Dermis microvascular lymphatic vessel endothelial cell (primary cell): ENCODE measurements around the gene NCKIPSD. TPM values are rescaled to one million over a fixed set of nuclear protein-coding genes. Genes with fewer than 3 reads are reported as not detected.

Source experiments
- DNase-seq, 2 donors: peaks; one replicate each; pipeline versions ENCODE4 v3.0.0 to v3.0.0-alpha.2; 2010; ENCODE audit warnings: low read depth in 2 of 2
- total RNA-seq: library from RNA; depleted of rRNA; stranded (reverse); fragments of >200 nt; gene quantifications from 2 replicates; pipeline ENCODE4 v1.2.1, GENCODE V29; 2014

Gene NCKIPSD
- total RNA-seq, 1 donor from 2014 or later = 4.6 TPM

- DNase-seq = no peak
Measured at GRCh38 chr3:48678566-48679380, 6.9 kb downstream of the NCKIPSD start.

DNA sequence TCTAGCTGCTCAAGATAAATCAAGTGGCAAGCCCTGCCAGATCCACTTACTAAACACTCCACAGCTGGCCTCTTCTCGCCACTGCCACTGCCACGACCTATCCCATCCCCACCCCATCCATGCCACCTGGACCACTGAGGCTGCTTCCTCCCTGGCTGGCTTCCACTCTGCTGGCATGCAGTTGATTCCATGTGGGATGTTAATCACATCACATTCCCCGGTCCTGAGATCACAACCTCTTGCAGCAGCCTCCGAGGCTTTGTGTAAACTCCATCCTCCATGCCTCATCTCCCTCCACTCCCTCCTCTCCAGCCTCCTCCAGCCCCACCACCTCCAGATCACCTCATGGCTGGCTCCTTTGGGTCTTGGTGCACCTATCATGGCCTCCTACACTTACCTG is 7.7 kb downstream of the NCKIPSD start:
- DNase-seq = no peak

DNA sequence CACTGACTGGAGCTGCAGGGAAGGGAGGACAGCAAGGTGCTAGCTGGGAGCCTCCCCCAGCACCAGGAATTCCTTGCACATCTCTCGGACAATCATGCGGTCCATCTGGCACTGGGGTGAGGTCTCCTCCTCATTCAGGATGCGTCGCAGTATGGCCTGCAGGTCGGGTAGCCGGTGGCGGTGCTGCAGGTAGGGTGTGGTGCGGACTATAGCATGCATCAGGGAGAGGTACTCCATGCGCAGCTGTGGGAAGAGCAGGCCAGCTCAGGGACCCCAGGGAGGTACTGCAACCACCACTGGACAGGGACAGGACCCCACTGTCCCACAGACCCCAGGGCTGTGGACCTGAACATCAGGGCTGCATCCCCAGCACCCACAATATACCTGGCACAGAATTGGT is 11.2 kb downstream of the NCKIPSD start:
- DNase-seq = no peak

- DNase-seq = no peak
Measured at GRCh38 chr3:48672522-48672921, 13.2 kb downstream of the NCKIPSD start.

DNA sequence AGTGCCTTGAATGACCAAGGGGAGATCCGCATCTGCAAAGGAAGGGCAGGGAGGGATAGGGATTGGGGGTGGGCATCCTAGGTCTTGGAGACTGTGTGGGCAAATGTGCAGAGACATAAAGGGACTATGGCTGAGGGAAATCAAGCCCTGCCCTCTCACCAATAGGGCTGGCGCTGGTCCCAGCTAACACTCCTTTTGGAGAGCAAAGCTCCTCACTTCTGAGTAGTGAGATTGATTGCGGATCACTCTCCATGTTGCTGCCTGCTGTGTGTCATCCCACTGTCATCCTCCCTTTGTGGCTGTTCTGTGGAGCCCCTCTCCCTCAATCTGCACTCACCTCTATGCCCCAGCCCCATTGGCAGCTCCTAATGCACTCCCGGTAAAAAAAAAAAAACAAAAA is 20.8 kb downstream of the NCKIPSD start:
- DNase-seq = no peak

- DNase-seq = no peak
Measured at GRCh38 chr3:48664313-48664644, 21.4 kb downstream of the NCKIPSD start.

- peak; percentile 95 to 96 for DNase-seq
Measured at GRCh38 chr3:48663489-48664312, 22.0 kb downstream of the NCKIPSD start.

- peak; percentile 71 to 82 for DNase-seq
Measured at GRCh38 chr3:48662753-48663488, 22.8 kb downstream of the NCKIPSD start, which contains the start of gene CELSR3. TSS of gene CELSR3 (minus strand) at chr3:48662886. CDS start at chr3:48662634, 252 bp downstream.

GRCh38 chr3:48662145-48662752 is 23.5 kb downstream of the NCKIPSD start:
- no peak for DNase-seq

GRCh38 chr3:48661501-48662144 is 24.1 kb downstream of the NCKIPSD start:
- DNase-seq = peak in 1 of 2 donors; percentile 49

- DNase-seq = no peak
Measured at GRCh38 chr3:48660800-48661400, 24.8 kb downstream of the NCKIPSD start.

GRCh38 chr3:48656841-48657281 is 28.9 kb downstream of the NCKIPSD start:
- no peak for DNase-seq

DNA sequence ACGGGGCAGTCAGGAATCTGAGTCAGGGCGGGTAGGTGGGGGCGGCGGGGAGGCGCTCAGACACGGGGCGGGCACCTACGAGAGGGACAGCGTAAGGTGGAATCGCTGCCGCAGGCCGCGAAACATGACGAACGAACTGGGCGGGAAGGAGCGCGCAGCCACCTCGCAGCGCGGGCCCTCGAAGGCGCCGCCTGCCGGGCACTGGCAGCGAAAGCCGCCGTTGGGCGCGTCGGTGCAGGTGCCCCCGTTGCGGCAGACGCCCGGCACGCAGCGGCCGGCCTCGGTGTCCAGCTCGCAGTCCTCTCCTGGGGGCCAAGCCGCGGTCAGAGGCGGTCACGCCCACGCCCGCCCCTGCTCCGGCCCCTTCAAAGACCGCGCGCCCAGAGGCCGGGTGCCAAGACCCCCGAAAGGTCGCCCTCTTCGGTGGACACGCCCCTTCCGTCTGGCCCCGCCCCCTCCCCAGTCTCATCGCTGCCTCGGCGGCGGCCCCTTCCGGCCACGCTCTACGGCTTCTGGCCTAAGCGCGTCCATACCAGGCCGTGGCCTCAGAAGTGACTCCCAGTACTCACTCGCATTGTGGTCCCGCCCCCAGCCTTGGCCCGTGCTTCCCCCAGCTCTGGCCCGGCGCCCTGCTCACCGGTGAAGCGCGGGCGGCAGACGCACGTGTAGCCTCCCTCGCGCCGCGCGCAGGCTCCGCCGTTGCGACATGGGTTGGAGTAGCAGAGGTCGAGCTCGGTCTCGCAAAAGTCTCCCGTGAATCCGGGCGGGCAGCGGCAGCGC is 29.5 kb downstream of the NCKIPSD start:
- DNase-seq = peak; percentile 40 to 80

- DNase-seq = no peak
Measured at GRCh38 chr3:48655606-48656005, 30.1 kb downstream of the NCKIPSD start.

GRCh38 chr3:48655063-48655462 is 30.7 kb downstream of the NCKIPSD start:
- DNase-seq = no peak

- no peak for DNase-seq
Measured at GRCh38 chr3:48652923-48653715, 32.6 kb downstream of the NCKIPSD start.

- DNase-seq = no peak
Measured at GRCh38 chr3:48651771-48652170, 33.9 kb downstream of the NCKIPSD start.

DNA sequence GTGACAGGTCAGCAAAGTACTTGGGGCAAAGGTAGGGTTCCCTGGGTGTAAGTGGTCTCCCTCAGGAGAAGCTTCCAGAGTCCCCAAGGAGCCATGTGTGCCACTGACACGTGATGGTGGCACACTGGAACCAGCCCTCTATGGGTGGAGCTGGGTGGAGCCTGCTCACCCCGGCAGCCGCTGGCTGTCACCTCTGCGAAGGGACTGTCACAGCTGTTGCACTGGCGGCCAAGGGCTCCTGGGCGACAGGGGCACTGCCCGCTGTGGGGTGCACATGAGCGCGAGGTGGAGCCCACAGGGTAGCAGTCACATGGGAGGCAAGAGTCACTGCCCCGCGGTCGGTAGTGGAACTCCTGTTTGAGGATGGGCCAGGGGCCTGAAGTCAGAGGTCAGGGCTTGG is 35.0 kb downstream of the NCKIPSD start:
- DNase-seq = no peak
